ENCODE measurements around the gene ERF. TPM values are rescaled to one million over a fixed set of nuclear protein-coding genes. Genes with fewer than 3 reads are reported as not detected.

ERF gene
- polyA plus RNA-seq, 1 of the 3 experiments (the other 2 are of a cell fraction) = 89.6 TPM

DNA sequence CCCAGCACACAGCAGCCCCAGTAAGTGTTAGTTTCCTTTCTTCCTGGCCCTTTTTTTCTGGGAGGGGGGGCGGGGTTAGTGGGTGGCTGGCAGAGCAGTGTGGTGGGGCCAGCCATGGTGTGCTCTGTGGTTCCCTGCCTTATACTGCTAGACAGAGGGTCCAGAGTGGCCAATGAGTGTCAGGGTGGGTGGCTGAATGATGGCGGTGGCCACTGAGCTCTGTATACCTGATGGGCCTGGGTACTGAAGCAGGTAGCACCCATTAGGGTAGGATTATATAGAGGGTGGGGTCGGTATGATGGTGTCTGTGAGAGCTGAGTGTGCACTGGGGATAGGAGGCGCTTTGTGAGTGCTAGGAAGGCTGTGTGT, 27.9 kb upstream of the ERF start:
- TF ChIP-seq YY1 (IDR thresholded peaks at IDR 0.05; ENCODE audit: low read depth) (no peak), RXRA (IDR thresholded peaks at IDR 0.05; ENCODE audit: borderline replicate concordance, low read depth) (no peak), TAF1 (IDR thresholded peaks at IDR 0.05; ENCODE audit: borderline replicate concordance, low read depth, low read length) (no peak), NRF1 (IDR thresholded peaks at IDR 0.05; ENCODE audit: low read depth, low read length) (no peak), RCOR1 (IDR thresholded peaks at IDR 0.05; ENCODE audit: low read length) (no peak)
- ChIA-PET POLR2A (no interaction called here), CTCF (interaction anchor here (1.1 to 7.1 kb wide), 2 partner anchors 14 to 37 kb away, joined by 3 to 205 read pairs; partner anchors contain the start of gene GSK3A)
- Histone ChIP-seq H3K4me1 (ENCODE audit: control insufficient read depth in 1 of 2, insufficient read depth in 2 of 2, low read depth in 1 of 2, low read length in 1 of 2) (peaks cover 51 to 66% of the 10 kb centered on the region in 2 experiments), H3K36me3 (replicated peaks in 1 of 2; ENCODE audit: control insufficient read depth in 1 of 2, insufficient read depth in 2 of 2, low read length in 1 of 2) (peaks cover 5 to 12% of the 10 kb centered on the region in 2 experiments), H3K9me2 (no peaks in the 10 kb centered on the region), H3K27me3 (ENCODE audit: insufficient read depth) (no peaks in the 10 kb centered on the region), H3K4me3 (ENCODE audit: low read depth in 2 of 2, low read length in 1 of 2) (peak overlapping the region in 1 of 2 experiments; percentile 58; a peak in 1 of 4 replicates), H3F3A (replicated peaks; ENCODE audit: insufficient read depth) (peaks cover 41% of the 10 kb centered on the region), H3K4me2 (peak overlapping the region; percentile 97), H3K79me2 (ENCODE audit: insufficient read depth) (peaks cover 64% of the 10 kb centered on the region), H2AFZ (ENCODE audit: low read depth) (no peak overlapping the region), H4K20me1 (ENCODE audit: insufficient read depth) (peaks cover 24% of the 10 kb centered on the region), H3K9me3 (no peaks in the 10 kb centered on the region), H3K27ac (ENCODE audit: low read depth in 2 of 2, low read length in 1 of 2) (peak overlapping the region; percentile 93 to 96), H3K9ac (peak overlapping the region; percentile 65; the same call in 1 of the 2 replicates)
- WGBS (ENCODE audit: low lambda C conversion rate) = 60% methylated on average over 3 of the region's 4 CpGs
- DNase-seq = no peak

DNA sequence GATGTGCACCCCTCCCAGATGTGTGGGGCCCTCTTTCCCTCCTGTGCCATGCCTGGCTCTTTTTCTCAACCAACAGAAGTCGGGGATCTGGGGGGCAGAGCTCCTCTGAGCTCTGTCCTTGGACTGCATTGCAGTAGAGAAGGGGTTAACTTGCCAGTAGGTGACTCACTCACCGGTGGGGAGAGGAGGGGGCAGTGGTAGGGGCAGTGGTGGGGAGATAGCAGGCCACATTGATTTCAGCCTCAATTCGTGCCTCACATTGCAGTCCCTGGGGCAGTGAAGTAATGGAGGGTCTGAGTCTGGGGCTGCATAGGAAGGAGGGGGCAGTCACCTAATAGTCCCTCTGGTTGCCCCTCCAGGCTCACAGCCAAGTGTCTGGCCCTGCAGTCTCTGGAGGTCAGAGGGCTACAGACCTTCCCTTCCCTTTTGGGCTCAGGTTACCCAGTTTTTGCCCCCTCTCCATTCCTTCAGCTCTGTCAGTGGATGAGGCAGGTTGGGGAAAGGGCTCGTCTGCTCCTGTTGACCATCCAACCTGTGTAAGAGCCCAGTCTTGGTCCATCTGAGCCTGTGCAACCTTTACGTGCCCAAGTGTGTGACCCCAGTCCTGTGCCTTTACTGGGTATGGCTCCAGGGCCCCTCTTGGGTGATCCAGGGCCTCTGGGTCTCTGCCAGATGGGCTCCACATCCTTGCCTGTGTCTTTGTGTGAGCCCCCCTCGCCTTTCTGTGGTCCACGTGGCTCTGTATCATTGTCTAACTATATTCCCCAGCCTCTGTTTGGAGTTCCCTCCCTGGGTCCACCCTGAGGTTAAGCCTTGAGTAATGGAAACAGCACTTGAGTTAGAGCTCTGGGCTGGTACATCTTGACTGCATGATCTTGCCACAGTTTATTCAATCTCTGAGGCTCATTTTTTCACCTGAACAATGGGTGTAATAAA, 27.2 kb upstream of the ERF start:
- H3K79me2 ChIP-seq (ENCODE audit: insufficient read depth) = peaks cover 64% of the 10 kb centered on the region
- H3F3A ChIP-seq (replicated peaks; ENCODE audit: insufficient read depth) = peaks cover 48% of the 10 kb centered on the region
- H4K20me1 ChIP-seq (ENCODE audit: insufficient read depth) = peaks cover 24% of the 10 kb centered on the region
- H3K9ac ChIP-seq = peak overlapping the region; percentile 65
- CTCF ChIA-PET = interaction anchor here (0.9 to 7.1 kb wide), 6 partner anchors 12 to 173 kb away, joined by 3 to 205 read pairs (median 4); partner anchors contain the start of gene GSK3A
- no peak for DNase-seq
- no peaks in the 10 kb centered on the region for H3K27me3 ChIP-seq (ENCODE audit: insufficient read depth)
- peak overlapping the region; percentile 93 to 96 for H3K27ac ChIP-seq (ENCODE audit: low read depth in 2 of 2, low read length in 1 of 2)
- peak overlapping the region; percentile 58 to 69 for H3K4me3 ChIP-seq (ENCODE audit: low read depth in 2 of 2, low read length in 1 of 2)
- H3K9me2 ChIP-seq = no peaks in the 10 kb centered on the region
- 20% methylated on average over 7 of the region's 7 CpGs for WGBS (ENCODE audit: low lambda C conversion rate)
- H3K36me3 ChIP-seq (replicated peaks in 1 of 2; ENCODE audit: control insufficient read depth in 1 of 2, insufficient read depth in 2 of 2, low read length in 1 of 2) = peaks cover 0 to 4% of the 10 kb centered on the region in 2 experiments
- H3K4me1 ChIP-seq (ENCODE audit: control insufficient read depth in 1 of 2, insufficient read depth in 2 of 2, low read depth in 1 of 2, low read length in 1 of 2) = peaks cover 58 to 72% of the 10 kb centered on the region in 2 experiments
- no peak overlapping the region for H2AFZ ChIP-seq (ENCODE audit: low read depth)
- H3K4me2 ChIP-seq = peak overlapping the region; percentile 97
- POLR2A ChIA-PET = interaction anchor here (0.7 to 1.0 kb wide), 2 partner anchors 27 to 38 kb away, joined by 3 to 5 read pairs; partner anchors contain the start of gene ERF
- no peaks in the 10 kb centered on the region for H3K9me3 ChIP-seq
- TF ChIP-seq, protein P1, sequence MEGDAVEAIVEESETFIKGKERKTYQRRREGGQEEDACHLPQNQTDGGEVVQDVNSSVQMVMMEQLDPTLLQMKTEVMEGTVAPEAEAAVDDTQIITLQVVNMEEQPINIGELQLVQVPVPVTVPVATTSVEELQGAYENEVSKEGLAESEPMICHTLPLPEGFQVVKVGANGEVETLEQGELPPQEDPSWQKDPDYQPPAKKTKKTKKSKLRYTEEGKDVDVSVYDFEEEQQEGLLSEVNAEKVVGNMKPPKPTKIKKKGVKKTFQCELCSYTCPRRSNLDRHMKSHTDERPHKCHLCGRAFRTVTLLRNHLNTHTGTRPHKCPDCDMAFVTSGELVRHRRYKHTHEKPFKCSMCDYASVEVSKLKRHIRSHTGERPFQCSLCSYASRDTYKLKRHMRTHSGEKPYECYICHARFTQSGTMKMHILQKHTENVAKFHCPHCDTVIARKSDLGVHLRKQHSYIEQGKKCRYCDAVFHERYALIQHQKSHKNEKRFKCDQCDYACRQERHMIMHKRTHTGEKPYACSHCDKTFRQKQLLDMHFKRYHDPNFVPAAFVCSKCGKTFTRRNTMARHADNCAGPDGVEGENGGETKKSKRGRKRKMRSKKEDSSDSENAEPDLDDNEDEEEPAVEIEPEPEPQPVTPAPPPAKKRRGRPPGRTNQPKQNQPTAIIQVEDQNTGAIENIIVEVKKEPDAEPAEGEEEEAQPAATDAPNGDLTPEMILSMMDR (IDR thresholded peaks at IDR 0.05) = no peak
- TF ChIP-seq EP300 (IDR thresholded peaks at IDR 0.05; ENCODE audit: borderline replicate concordance in 1 of 2, low read depth in 1 of 2, low read length in 1 of 2) (no peak; a peak in 1 of 4 replicates), MXI1 (IDR thresholded peaks at IDR 0.05; ENCODE audit: low read depth, low read length) (no peak), TCF12 (IDR thresholded peaks at IDR 0.05) (peak; percentile 44; the same call in 1 of the 2 replicates), JUND (IDR thresholded peaks at IDR 0.05) (peak; percentile 88; the same call in 1 of the 2 replicates), FOXM1 (IDR thresholded peaks at IDR 0.05; ENCODE audit: low read depth) (no peak), RFX5 (IDR thresholded peaks at IDR 0.05; ENCODE audit: low read length) (no peak), FOXJ3 (CRISPR knock-in tag; IDR thresholded peaks at IDR 0.05) (no peak), YY1 (IDR thresholded peaks at IDR 0.05; ENCODE audit: low read depth) (no peak), TAF1 (IDR thresholded peaks at IDR 0.05; ENCODE audit: borderline replicate concordance, low read depth, low read length) (peak; percentile 41; the same call in 1 of the 2 replicates), POLR2AphosphoS5 (IDR thresholded peaks at IDR 0.05; ENCODE audit: low read depth, low read length) (peak; percentile 38; the same call in 1 of the 2 replicates), NFIC (IDR thresholded peaks at IDR 0.05; ENCODE audit: borderline replicate concordance) (peak; percentile 50), RXRA (IDR thresholded peaks at IDR 0.05; ENCODE audit: borderline replicate concordance, low read depth) (no peak), NRF1 (IDR thresholded peaks at IDR 0.05; ENCODE audit: low read depth, low read length) (no peak), FOSL2 (IDR thresholded peaks at IDR 0.05; ENCODE audit: borderline replicate concordance, low read depth) (peak; percentile 94; the same call in 1 of the 2 replicates), CHD2 (IDR thresholded peaks at IDR 0.05; ENCODE audit: low read length, partially characterized antibody) (no peak)
- TF ChIP-seq, protein P2, sequence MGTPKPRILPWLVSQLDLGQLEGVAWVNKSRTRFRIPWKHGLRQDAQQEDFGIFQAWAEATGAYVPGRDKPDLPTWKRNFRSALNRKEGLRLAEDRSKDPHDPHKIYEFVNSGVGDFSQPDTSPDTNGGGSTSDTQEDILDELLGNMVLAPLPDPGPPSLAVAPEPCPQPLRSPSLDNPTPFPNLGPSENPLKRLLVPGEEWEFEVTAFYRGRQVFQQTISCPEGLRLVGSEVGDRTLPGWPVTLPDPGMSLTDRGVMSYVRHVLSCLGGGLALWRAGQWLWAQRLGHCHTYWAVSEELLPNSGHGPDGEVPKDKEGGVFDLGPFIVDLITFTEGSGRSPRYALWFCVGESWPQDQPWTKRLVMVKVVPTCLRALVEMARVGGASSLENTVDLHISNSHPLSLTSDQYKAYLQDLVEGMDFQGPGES (IDR thresholded peaks at IDR 0.05; ENCODE audit: low read depth, low read length) = no peak
- TF ChIP-seq, protein P3, sequence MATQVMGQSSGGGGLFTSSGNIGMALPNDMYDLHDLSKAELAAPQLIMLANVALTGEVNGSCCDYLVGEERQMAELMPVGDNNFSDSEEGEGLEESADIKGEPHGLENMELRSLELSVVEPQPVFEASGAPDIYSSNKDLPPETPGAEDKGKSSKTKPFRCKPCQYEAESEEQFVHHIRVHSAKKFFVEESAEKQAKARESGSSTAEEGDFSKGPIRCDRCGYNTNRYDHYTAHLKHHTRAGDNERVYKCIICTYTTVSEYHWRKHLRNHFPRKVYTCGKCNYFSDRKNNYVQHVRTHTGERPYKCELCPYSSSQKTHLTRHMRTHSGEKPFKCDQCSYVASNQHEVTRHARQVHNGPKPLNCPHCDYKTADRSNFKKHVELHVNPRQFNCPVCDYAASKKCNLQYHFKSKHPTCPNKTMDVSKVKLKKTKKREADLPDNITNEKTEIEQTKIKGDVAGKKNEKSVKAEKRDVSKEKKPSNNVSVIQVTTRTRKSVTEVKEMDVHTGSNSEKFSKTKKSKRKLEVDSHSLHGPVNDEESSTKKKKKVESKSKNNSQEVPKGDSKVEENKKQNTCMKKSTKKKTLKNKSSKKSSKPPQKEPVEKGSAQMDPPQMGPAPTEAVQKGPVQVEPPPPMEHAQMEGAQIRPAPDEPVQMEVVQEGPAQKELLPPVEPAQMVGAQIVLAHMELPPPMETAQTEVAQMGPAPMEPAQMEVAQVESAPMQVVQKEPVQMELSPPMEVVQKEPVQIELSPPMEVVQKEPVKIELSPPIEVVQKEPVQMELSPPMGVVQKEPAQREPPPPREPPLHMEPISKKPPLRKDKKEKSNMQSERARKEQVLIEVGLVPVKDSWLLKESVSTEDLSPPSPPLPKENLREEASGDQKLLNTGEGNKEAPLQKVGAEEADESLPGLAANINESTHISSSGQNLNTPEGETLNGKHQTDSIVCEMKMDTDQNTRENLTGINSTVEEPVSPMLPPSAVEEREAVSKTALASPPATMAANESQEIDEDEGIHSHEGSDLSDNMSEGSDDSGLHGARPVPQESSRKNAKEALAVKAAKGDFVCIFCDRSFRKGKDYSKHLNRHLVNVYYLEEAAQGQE (IDR thresholded peaks at IDR 0.05; ENCODE audit: low read depth, low read length) = no peak

Data from SK-N-SH (cell line).